RWPE1 (cell line): ENCODE results near the gene DPYSL3.

Experiments
- CTCF ChIA-PET: fragments of 350-600 bp; sonication (Branson Sonifier 250); formaldehyde crosslinking; extraction: SDS; loops from one replicate; lab custom pipeline; 2021; lab: Yijun Ruan, JAX
- POLR2A ChIA-PET: fragments of 400-600 bp; formaldehyde crosslinking; extraction: SDS; loops from one replicate; lab custom pipeline; 2020; ENCODE audit warnings: antibody characterized with exemption; ENCODE audit not compliant: low non-redundant PET; lab: Yijun Ruan, JAX
- DNase-seq: peaks from one replicate; pipeline ENCODE4 v3.0.0; 2012; ENCODE audit warnings: low spot score
- H3K27ac ChIP-seq: fragments of 450-650 bp; 2 replicates; pipeline ENCODE4 v1.5.1; 2017
- CTCF ChIP-seq: fragments of 450-650 bp; conservative IDR thresholded peaks from 2 replicates; pipeline ENCODE4 v1.5.1; 2017; ENCODE audit warnings: low read depth, mild to moderate bottlenecking

The DPYSL3 gene

GRCh38 chr5:147485814-147486213 is 24.1 kb downstream of the DPYSL3 start:
- TF ChIP-seq CTCF: no peak
- POLR2A ChIA-PET: no interaction called here
- CTCF ChIA-PET: interaction anchor here (0.5 to 1.2 kb wide), 3 partner anchors 32 to 297 kb away, joined by 3 to 9 read pairs (median 3); no protein-coding TSS in a partner anchor
- no peak overlapping the region for H3K27ac ChIP-seq
- no peak for DNase-seq

GRCh38 chr5:147485046-147485445 is 24.8 kb downstream of the DPYSL3 start:
- ChIA-PET POLR2A (no interaction called here), CTCF (interaction anchor here (0.5 to 0.7 kb wide), 3 partner anchors 31 to 1335 kb away, joined by 3 to 4 read pairs (median 3); no protein-coding TSS in a partner anchor)
- no peak for TF ChIP-seq CTCF
- no peak for DNase-seq
- no peak overlapping the region for H3K27ac ChIP-seq

- TF ChIP-seq CTCF: no peak
- POLR2A ChIA-PET: no interaction called here
- DNase-seq: no peak
- no peak overlapping the region for H3K27ac ChIP-seq
- CTCF ChIA-PET: interaction anchor here (0.7 kb wide), 1 partner anchor 1335 kb away, joined by 3 read pairs; no protein-coding TSS in a partner anchor
These were observed 25.2 kb downstream of the DPYSL3 start for GRCh38 chr5:147484708-147485020.

GRCh38 chr5:147483961-147484707 is 25.7 kb downstream of the DPYSL3 start:
- TF ChIP-seq CTCF: no peak
- peak overlapping the region; percentile 75 for H3K27ac ChIP-seq
- ChIA-PET POLR2A (no interaction called here), CTCF (no interaction called here)
- peak; percentile 59 for DNase-seq

GRCh38 chr5:147483188-147483790 is 26.6 kb downstream of the DPYSL3 start:
- ChIA-PET POLR2A (no interaction called here), CTCF (interaction anchor here (0.6 kb wide), 1 partner anchor 93 kb away, joined by 4 read pairs; no protein-coding TSS in a partner anchor)
- no peak for TF ChIP-seq CTCF
- peak overlapping the region; percentile 75; the same call in 1 of the 2 replicates for H3K27ac ChIP-seq
- DNase-seq: no peak

- ChIA-PET CTCF (interaction anchor here (0.6 kb wide), 2 partner anchors 11 to 94 kb away, joined by 3 to 4 read pairs; no protein-coding TSS in a partner anchor), POLR2A (no interaction called here)
- TF ChIP-seq CTCF: no peak
- no peak overlapping the region for H3K27ac ChIP-seq
- no peak for DNase-seq
These were observed 27.1 kb downstream of the DPYSL3 start for GRCh38 chr5:147482706-147483180.
